IPS-20b (cell line): ENCODE data around the gene SLC37A1.

Source experiments
- H3K27ac ChIP-seq: one replicate; pipeline ENCODE4 v1.5.1; 2013; ENCODE audit warnings: low read length
- H3K27me3 ChIP-seq: 2 replicates; pipeline ENCODE4 v1.6.1; 2013; ENCODE audit warnings: mild to moderate bottlenecking, low read length, inconsistent platforms; ENCODE audit not compliant: insufficient read depth
- H3K36me3 ChIP-seq: 2 replicates; pipeline ENCODE4 v1.6.1; 2013; ENCODE audit warnings: low read depth, mild to moderate bottlenecking, inconsistent platforms, low read length, moderate library complexity; ENCODE audit not compliant: insufficient read depth
- H3K4me1 ChIP-seq: 2 replicates; pipeline ENCODE4 v1.6.1; 2013; ENCODE audit warnings: mild to moderate bottlenecking, control low read depth, inconsistent platforms, low read length, moderate library complexity; ENCODE audit not compliant: insufficient read depth
- H3K4me3 ChIP-seq: 2 replicates; pipeline ENCODE4 v1.5.1; 2013; ENCODE audit warnings: mild to moderate bottlenecking, low read length, inconsistent platforms
- H3K9ac ChIP-seq: 2 replicates; pipeline ENCODE4 v1.6.1; 2013; ENCODE audit warnings: low read depth, mild to moderate bottlenecking, inconsistent platforms, low read length, moderate library complexity
- H3K9me3 ChIP-seq: 2 replicates; pipeline ENCODE4 v1.6.1; 2013; ENCODE audit warnings: mild to moderate bottlenecking, low read depth, low read length, inconsistent platforms; ENCODE audit not compliant: insufficient read depth

The SLC37A1 gene

GRCh38 chr21:42597487-42598158 lies 84.0 kb downstream of the SLC37A1 start:
- H3K4me3 ChIP-seq: no peak overlapping the region
- H3K27me3 ChIP-seq: peaks cover 2% of the 10 kb centered on the region; the same call in 1 of the 2 replicates
- no peak overlapping the region for H3K9ac ChIP-seq
- no peaks in the 10 kb centered on the region for H3K9me3 ChIP-seq
- no peak overlapping the region for H3K27ac ChIP-seq
- H3K4me1 ChIP-seq: no peaks in the 10 kb centered on the region
- H3K36me3 ChIP-seq: no peaks in the 10 kb centered on the region

GRCh38 chr21:42598159-42598735 lies 84.6 kb downstream of the SLC37A1 start:
- Histone ChIP-seq H3K27ac (no peak overlapping the region), H3K27me3 (no peaks in the 10 kb centered on the region), H3K36me3 (no peaks in the 10 kb centered on the region), H3K9ac (no peak overlapping the region), H3K4me3 (no peak overlapping the region), H3K9me3 (no peaks in the 10 kb centered on the region), H3K4me1 (no peaks in the 10 kb centered on the region)

DNA sequence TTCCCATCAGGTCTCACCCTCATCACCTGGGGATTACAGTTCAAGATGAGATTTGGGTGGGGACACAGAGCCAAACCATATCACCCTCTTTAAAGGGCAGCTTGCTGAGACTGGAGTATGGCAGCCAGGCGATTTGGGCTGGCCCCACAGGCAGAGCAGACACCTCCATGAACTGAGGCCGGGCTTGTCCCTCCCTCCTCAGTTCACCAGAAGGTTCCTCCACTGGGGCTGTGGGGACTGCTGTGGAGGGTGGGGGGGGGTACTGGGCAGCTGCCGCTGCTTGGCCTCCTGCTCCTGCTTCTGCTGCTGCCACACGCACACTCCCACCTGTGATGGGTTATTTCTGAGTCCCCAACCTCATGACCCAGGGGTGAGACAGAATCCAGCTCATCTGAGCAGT lies 85.8 kb downstream of the SLC37A1 start:
- H3K36me3 ChIP-seq: no peaks in the 10 kb centered on the region
- no peak overlapping the region for H3K4me3 ChIP-seq
- H3K27me3 ChIP-seq: no peaks in the 10 kb centered on the region
- no peak overlapping the region for H3K9ac ChIP-seq
- H3K27ac ChIP-seq: no peak overlapping the region
- 0 out of 2 replicates have a peak, but pooled peaks cover under 1% of the 10 kb centered on the region for H3K9me3 ChIP-seq
- H3K4me1 ChIP-seq: no peaks in the 10 kb centered on the region

- Histone ChIP-seq H3K36me3 (no peaks in the 10 kb centered on the region), H3K27me3 (no peaks in the 10 kb centered on the region), H3K4me3 (no peak overlapping the region), H3K27ac (no peak overlapping the region), H3K9ac (no peak overlapping the region), H3K4me1 (no peaks in the 10 kb centered on the region), H3K9me3 (0 out of 2 replicates have a peak, but pooled peaks cover 3% of the 10 kb centered on the region)
Measured at GRCh38 chr21:42599962-42600361, 86.3 kb downstream of the SLC37A1 start.

GRCh38 chr21:42601656-42602055 lies 88.0 kb downstream of the SLC37A1 start:
- Histone ChIP-seq H3K27ac (no peak overlapping the region), H3K4me1 (no peaks in the 10 kb centered on the region), H3K4me3 (no peak overlapping the region), H3K9me3 (peaks cover 11% of the 10 kb centered on the region; the same call in 1 of the 2 replicates), H3K36me3 (no peaks in the 10 kb centered on the region), H3K9ac (no peak overlapping the region), H3K27me3 (no peaks in the 10 kb centered on the region)

- Histone ChIP-seq H3K4me3 (no peak overlapping the region), H3K27ac (no peak overlapping the region), H3K27me3 (no peaks in the 10 kb centered on the region), H3K9me3 (peaks cover 11% of the 10 kb centered on the region; the same call in 1 of the 2 replicates), H3K36me3 (no peaks in the 10 kb centered on the region), H3K4me1 (no peaks in the 10 kb centered on the region), H3K9ac (no peak overlapping the region)
Measured at GRCh38 chr21:42607102-42607501, 93.5 kb downstream of the SLC37A1 start.

DNA sequence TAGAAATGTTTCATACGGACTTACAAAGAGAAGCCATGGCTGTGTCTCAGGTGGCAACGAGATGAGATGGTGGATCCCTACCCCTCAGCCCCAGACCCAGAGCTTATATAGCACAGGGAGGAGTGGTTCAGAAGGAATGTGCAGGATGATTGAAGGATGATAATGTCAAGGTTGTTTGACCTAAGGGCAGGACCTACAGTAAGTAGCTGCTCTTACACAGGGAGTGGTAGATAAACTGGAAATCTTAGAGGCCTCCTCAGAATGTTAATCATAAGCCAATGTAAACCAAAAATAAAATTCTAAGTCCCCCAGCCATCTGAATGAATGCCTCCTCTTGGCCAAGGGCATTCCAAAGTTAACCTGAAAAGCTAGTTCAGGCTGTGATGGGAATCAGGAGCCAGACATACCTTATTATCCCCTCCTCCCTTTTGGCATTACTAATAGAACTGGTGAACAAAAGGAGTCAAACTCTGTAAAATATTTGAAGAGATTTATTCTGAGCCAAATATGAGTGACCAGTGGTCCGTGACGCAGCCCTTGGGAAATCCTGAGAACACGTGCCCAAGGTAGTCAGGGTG lies 94.0 kb downstream of the SLC37A1 start:
- no peak overlapping the region for H3K4me3 ChIP-seq

GRCh38 chr21:42608446-42608845 lies 94.8 kb downstream of the SLC37A1 start:
- Histone ChIP-seq H3K4me3 (no peak overlapping the region), H3K27me3 (peaks cover under 1% of the 10 kb centered on the region; the same call in 1 of the 2 replicates), H3K27ac (no peak overlapping the region), H3K36me3 (no peaks in the 10 kb centered on the region), H3K4me1 (no peaks in the 10 kb centered on the region), H3K9me3 (peaks cover 11% of the 10 kb centered on the region; the same call in 1 of the 2 replicates), H3K9ac (no peak overlapping the region)

More for the DNA sequence above, 94.0 kb downstream of the SLC37A1 start:
- Histone ChIP-seq H3K27ac (no peak overlapping the region), H3K9me3 (peaks cover 11% of the 10 kb centered on the region; the same call in 1 of the 2 replicates), H3K4me1 (no peaks in the 10 kb centered on the region), H3K9ac (no peak overlapping the region), H3K27me3 (no peaks in the 10 kb centered on the region), H3K36me3 (no peaks in the 10 kb centered on the region)

DNA sequence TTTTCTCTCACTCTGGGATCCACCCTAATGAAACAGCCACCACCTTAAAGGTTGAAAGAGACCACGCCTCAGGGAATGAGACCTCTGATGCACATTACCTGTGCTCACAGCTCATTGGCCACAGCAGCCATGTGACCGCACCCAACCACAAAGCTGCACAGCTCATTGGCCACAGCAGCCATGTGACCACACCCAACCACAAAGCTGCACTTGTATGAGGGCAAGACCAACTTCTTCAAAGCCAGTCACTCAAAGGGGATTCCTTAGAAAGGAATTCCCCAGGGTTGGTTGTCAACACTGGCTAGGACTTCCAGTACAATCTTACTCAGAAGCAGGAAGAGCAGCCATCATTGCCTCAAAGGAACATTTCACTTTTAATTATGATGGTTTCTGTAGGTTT lies 96.2 kb downstream of the SLC37A1 start:
- no peak overlapping the region for H3K4me3 ChIP-seq
- H3K4me1 ChIP-seq: no peaks in the 10 kb centered on the region
- H3K27ac ChIP-seq: no peak overlapping the region
- H3K27me3 ChIP-seq: peaks cover 4% of the 10 kb centered on the region
- H3K9ac ChIP-seq: no peak overlapping the region
- no peaks in the 10 kb centered on the region for H3K36me3 ChIP-seq
- peaks cover 8% of the 10 kb centered on the region; the same call in 1 of the 2 replicates for H3K9me3 ChIP-seq

DNA sequence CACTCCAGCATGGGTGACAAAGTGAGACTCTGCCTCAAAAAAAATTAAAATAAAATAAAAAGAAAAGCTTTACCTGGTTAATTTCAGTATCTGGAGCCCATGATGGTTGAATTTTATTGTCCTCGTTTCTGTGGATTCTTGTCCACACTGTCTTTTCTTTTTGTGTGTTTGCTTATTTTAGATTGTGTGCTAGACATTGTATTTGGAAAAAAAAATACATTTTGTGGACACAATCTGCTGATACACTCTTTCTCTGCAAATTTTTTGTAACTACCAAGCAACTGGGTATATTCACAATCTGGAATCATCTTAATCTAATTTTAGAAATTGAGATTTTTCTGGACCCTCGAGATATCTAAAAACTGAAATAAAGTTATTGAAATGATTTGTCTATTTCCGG lies 98.2 kb downstream of the SLC37A1 start:
- no peak overlapping the region for H3K9ac ChIP-seq
- no peaks in the 10 kb centered on the region for H3K4me1 ChIP-seq
- H3K36me3 ChIP-seq: no peaks in the 10 kb centered on the region
- H3K9me3 ChIP-seq: no peaks in the 10 kb centered on the region
- H3K27me3 ChIP-seq: peaks cover 4% of the 10 kb centered on the region
- no peak overlapping the region for H3K27ac ChIP-seq
- H3K4me3 ChIP-seq: no peak overlapping the region

GRCh38 chr21:42612390-42612789 lies 98.7 kb downstream of the SLC37A1 start:
- Histone ChIP-seq H3K4me3 (no peak overlapping the region), H3K27me3 (peaks cover 4% of the 10 kb centered on the region), H3K9ac (no peak overlapping the region), H3K9me3 (no peaks in the 10 kb centered on the region), H3K27ac (no peak overlapping the region), H3K4me1 (no peaks in the 10 kb centered on the region), H3K36me3 (no peaks in the 10 kb centered on the region)

GRCh38 chr21:42613756-42614155 lies 100.1 kb downstream of the SLC37A1 start:
- Histone ChIP-seq H3K36me3 (no peaks in the 10 kb centered on the region), H3K27ac (no peak overlapping the region), H3K27me3 (peaks cover 4% of the 10 kb centered on the region), H3K9me3 (no peaks in the 10 kb centered on the region), H3K9ac (no peak overlapping the region), H3K4me1 (no peaks in the 10 kb centered on the region), H3K4me3 (no peak overlapping the region)
